ENCODE data around the gene LBR.

DNA sequence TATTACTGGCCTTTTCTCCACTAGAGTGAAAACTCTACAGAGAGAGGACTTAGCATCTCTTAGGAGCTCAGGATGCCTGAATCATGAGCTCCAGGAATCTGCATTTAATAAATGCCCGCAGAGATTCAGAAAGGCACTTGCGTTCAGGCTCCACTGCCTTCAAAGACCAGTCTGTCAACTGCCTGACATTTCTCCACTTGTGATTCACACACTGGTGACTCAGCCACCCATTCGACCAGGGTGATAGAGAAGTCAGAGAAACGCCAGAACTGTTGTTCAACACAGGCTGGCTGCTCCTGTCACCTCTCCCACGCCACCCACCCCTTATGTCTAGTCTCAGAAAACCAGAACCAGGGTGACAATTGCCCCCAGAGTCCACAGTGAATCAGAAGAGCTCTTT is 26.9 kb upstream of the LBR start:
- TF ChIP-seq, protein P1, sequence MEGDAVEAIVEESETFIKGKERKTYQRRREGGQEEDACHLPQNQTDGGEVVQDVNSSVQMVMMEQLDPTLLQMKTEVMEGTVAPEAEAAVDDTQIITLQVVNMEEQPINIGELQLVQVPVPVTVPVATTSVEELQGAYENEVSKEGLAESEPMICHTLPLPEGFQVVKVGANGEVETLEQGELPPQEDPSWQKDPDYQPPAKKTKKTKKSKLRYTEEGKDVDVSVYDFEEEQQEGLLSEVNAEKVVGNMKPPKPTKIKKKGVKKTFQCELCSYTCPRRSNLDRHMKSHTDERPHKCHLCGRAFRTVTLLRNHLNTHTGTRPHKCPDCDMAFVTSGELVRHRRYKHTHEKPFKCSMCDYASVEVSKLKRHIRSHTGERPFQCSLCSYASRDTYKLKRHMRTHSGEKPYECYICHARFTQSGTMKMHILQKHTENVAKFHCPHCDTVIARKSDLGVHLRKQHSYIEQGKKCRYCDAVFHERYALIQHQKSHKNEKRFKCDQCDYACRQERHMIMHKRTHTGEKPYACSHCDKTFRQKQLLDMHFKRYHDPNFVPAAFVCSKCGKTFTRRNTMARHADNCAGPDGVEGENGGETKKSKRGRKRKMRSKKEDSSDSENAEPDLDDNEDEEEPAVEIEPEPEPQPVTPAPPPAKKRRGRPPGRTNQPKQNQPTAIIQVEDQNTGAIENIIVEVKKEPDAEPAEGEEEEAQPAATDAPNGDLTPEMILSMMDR (IDR thresholded peaks at IDR 0.05) = no peak
- TF ChIP-seq POLR2A (IDR thresholded peaks at IDR 0.05) = no peak
